Measurements from ENCODE around the gene PATE2. TPM values are rescaled to one million over a fixed set of nuclear protein-coding genes. Genes with fewer than 3 reads are reported as not detected.

The PATE2 gene
- total and polyA plus RNA-seq, 5 experiments from 2014 or later: not detected

DNA sequence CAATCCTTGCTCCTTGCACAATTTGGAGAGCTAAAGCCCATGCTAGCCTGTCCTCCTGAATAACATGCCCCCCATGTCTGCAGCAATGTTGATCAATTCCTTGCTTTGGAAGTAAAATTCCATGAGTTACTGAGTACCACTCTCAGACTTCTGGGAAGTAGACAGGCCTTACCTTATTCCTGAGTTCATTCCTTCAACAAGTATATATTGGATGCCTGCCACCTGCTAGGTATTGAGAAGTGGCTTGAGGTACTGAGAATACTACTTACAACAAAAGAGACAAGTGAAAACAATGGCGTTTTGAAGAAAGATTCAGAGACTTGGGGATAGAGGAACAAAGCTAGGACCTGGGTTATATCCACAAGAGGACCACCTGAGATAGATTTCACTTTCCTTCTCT is 12.4 kb downstream of the PATE2 start:
- DNase-seq (no peak), ATAC-seq (no peak)
- no peak overlapping the region for H3K4me3 Mint-ChIP-seq
- H3K9me3 Mint-ChIP-seq: no peaks in the 10 kb centered on the region
- POLR2A ChIA-PET: no interaction called here
- H3K27ac Mint-ChIP-seq: no peak overlapping the region
- H3K4me1 Mint-ChIP-seq: peaks cover 0 to 31% (median 0%) of the 10 kb centered on the region in 4 donors
- H3K27me3 Mint-ChIP-seq: peaks cover 0 to 34% (median 17%) of the 10 kb centered on the region in 5 donors
- no peaks in the 10 kb centered on the region for H3K36me3 Mint-ChIP-seq

DNA sequence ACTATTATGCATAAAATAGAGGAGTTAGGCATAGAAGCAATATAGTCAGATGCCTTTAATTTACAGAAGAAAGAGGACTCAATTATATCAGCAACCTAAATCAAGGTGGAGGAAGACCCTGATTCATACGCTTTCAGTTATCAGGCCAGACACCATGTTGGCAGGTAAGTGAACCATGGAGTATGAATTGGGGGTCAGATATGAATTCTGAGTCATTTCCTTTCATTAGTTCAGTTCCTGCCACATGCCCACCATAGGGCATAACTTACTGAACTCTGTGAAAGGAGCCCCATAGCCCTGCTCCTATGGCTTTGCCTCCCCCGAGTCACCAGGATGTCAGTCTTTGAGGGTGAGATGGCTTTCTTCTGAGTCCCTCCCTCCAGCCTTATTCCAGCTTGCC is 15.1 kb downstream of the PATE2 start:
- POLR2A ChIA-PET: no interaction called here
- Mint-ChIP-seq H3K4me3 (no peak overlapping the region), H3K36me3 (peaks cover 0 to 4% (median 0%) of the 10 kb centered on the region in 3 donors), H3K27me3 (peaks cover 0 to 38% (median 15%) of the 10 kb centered on the region in 5 donors), H3K9me3 (peaks cover 0 to 16% (median 7%) of the 10 kb centered on the region in 9 donors), H3K4me1 (peaks cover 0 to 24% (median under 1%) of the 10 kb centered on the region in 4 donors), H3K27ac (no peak overlapping the region)
- ATAC-seq (no peak), DNase-seq (no peak)

DNA sequence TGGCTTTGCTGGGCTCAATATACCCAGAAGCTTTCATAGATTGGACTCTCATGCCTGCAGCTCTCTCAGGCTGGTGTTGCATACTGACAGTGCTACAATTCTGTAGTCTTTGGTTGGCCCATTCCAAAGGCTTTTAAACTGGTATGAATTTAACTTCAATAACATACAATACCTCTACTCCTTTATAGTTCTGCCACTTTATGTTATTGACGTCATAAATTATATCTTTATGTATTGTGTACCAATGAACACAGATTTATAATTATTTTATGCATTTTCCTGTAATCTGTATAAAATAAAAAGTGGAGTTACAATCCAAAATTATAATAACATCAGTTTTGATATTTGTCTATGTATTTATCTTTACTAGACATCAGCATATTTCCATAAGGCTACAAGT is 16.2 kb downstream of the PATE2 start:
- no peak overlapping the region for H3K4me3 Mint-ChIP-seq
- no peak for ATAC-seq
- peaks cover 0 to 15% (median under 1%) of the 10 kb centered on the region in 4 donors for H3K4me1 Mint-ChIP-seq
- POLR2A ChIA-PET: no interaction called here
- no peak for DNase-seq
- peaks cover 3 to 26% (median 14%) of the 10 kb centered on the region in 9 donors for H3K9me3 Mint-ChIP-seq
- peaks cover 0 to 38% (median 15%) of the 10 kb centered on the region in 5 donors for H3K27me3 Mint-ChIP-seq
- no peak overlapping the region for H3K27ac Mint-ChIP-seq
- H3K36me3 Mint-ChIP-seq: peaks cover 0 to 5% (median 3%) of the 10 kb centered on the region in 3 donors

DNA sequence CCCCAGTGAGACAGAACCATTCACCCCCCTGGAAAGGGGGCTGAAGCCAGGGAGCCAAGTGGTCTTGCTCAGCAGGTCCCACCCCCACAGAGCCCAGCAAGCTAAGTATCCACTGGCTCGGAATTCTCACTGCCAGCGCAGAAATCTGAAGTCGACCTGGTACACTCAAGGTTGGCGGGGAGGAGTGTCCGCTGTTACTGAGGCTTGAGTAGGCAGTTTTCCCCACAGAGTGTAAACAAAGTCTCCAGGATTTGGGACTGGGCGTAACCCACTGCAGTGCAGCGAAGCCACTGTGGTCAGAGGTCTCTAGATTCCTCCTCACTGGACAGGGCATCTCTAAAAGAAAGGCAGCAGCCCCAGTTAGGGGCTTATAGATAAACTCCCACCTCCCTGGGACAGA is 22.6 kb downstream of the PATE2 start:
- H3K27me3 Mint-ChIP-seq: peaks cover 0 to 29% (median 13%) of the 10 kb centered on the region in 5 donors
- no peak for ATAC-seq
- H3K36me3 Mint-ChIP-seq: peaks cover 0 to 11% (median 3%) of the 10 kb centered on the region in 3 donors
- no peak overlapping the region for H3K4me3 Mint-ChIP-seq
- H3K4me1 Mint-ChIP-seq: peaks cover 0 to 2% (median 0%) of the 10 kb centered on the region in 4 donors
- H3K27ac Mint-ChIP-seq: no peak overlapping the region
- DNase-seq: no peak
- peaks cover 7 to 32% (median 16%) of the 10 kb centered on the region in 9 donors for H3K9me3 Mint-ChIP-seq
- POLR2A ChIA-PET: no interaction called here

DNA sequence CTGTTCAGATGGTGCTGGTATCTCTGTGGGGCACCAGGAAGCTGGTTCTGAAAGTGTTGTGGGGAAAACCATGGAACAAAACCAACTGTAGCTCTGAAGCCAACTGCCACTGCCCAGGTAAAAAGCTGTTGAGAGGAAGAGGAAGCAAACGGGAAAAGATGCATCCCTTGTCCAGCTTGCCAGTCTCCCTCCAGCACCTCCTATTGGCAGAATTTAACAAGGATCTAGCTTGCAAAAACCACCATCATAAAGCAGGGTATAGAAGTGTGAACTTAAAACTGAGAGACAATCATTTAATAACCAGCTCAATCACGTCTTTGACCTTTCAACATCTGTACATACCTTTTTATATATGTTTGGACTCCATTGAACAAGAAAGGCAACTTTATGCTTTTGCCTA is 28.0 kb downstream of the PATE2 start:
- H3K4me3 Mint-ChIP-seq: no peak overlapping the region
- H3K27me3 Mint-ChIP-seq: peaks cover 0 to 17% (median 9%) of the 10 kb centered on the region in 5 donors
- no peak overlapping the region for H3K27ac Mint-ChIP-seq
- no peaks in the 10 kb centered on the region for H3K4me1 Mint-ChIP-seq
- no peaks in the 10 kb centered on the region for H3K36me3 Mint-ChIP-seq
- POLR2A ChIA-PET: no interaction called here
- ATAC-seq (no peak), DNase-seq (no peak)
- no peaks in the 10 kb centered on the region for H3K9me3 Mint-ChIP-seq

DNA sequence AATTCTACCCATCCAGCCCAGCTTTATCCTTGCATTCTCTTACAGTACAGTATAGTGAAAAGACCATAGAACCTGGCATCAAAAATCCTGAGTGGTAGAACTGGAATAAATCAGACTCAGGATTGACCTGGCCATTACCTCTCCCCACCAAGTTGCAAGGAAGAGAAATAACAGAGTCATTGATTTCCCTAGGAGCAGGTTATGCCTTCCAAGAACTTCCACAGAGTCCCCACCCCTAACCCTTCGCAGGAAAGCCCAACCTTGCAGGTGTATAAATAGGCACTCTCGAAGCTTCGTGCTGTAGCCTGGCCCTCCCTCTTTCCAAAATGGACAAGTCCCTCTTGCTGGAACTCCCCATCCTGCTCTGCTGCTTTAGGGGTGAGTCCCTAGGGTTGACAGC is 32.6 kb downstream of the PATE2 start, which contains the start of gene PATE1:
PATE1 (plus strand) TSS at position 301 of the 400 bp plus-strand sequence; CDS start at position 327, 26 bp downstream.
- POLR2A ChIA-PET: no interaction called here
- H3K9me3 Mint-ChIP-seq: no peaks in the 10 kb centered on the region
- ATAC-seq (no peak), DNase-seq (no peak)
- H3K27me3 Mint-ChIP-seq: peaks cover 0 to 16% (median 11%) of the 10 kb centered on the region in 5 donors
- H3K27ac Mint-ChIP-seq: no peak within 1 kb of the TSS
- no peaks in the 10 kb centered on the region for H3K4me1 Mint-ChIP-seq
- no peaks in the 10 kb centered on the region for H3K36me3 Mint-ChIP-seq
- no peak within 1 kb of the TSS for H3K4me3 Mint-ChIP-seq

DNA sequence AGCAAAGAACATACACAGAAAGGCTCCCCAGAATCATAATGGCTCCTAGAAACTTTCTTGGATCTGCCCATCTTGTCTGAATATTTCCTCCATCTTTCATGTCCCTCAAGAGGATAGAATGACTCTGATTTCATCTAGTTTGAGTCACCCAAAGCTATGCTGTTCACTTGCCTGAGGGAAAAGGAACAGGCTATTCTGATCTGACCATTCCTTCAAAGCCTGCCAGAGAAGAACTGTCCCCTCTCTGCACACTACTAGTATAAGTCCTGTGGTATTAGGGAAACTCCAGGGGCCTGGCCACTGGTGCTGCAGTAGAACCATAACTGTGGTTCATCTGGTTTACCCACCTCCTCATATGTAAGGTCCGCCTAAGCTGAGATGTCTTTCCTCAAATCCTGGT is 34.9 kb downstream of the PATE2 start:
- Mint-ChIP-seq H3K9me3 (peaks cover 0 to 4% (median 0%) of the 10 kb centered on the region in 9 donors), H3K4me3 (no peak overlapping the region), H3K27me3 (peaks cover 0 to 16% (median 5%) of the 10 kb centered on the region in 5 donors), H3K4me1 (no peaks in the 10 kb centered on the region), H3K36me3 (no peaks in the 10 kb centered on the region), H3K27ac (no peak overlapping the region)
- ATAC-seq (no peak), DNase-seq (no peak)
- POLR2A ChIA-PET: no interaction called here

DNA sequence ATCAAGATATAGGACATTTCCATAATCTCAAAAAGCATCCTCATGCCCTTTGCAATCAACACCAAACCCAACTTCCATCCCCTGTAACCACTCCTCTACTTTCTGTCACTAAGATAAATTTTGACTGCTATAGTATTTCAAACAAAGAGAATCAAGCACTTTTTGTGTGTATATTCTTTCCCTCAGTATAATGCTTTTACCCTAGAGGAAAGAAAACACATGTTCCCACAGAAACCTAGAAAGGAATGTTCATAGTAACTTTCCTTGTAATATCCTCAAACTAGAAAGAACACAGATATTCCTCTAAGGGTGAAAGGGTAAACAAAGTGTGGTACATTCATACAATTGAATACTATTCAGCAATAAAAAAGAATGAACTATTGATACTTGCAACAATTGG is 38.0 kb downstream of the PATE2 start:
- Mint-ChIP-seq H3K27ac (no peak overlapping the region), H3K4me1 (no peaks in the 10 kb centered on the region), H3K9me3 (peaks cover 0 to 23% (median 10%) of the 10 kb centered on the region in 9 donors), H3K27me3 (peaks cover 0 to 12% (median 7%) of the 10 kb centered on the region in 5 donors), H3K4me3 (no peak overlapping the region), H3K36me3 (peaks cover 0 to 8% (median 0%) of the 10 kb centered on the region in 3 donors)
- ATAC-seq (no peak), DNase-seq (no peak)
- POLR2A ChIA-PET: no interaction called here

DNA sequence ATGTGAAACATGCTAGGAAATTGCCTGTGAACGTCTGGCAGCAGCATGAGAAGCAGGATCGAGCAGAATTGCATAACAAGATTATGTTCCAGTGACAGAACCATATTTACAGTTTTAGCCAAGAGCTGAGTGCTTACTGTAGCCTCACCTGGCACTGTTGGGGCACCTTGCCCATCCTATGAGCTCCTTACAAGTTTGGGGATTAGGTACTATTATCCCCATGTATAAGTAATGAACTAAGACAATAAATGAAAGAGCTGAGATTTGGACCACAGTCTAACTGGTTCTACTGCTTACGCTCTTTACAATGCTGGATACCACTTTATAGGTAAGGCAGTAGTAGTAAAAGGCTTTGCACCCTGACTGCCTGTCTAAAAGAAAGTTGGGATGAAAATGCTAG is 49.7 kb downstream of the PATE2 start:
- H3K4me3 Mint-ChIP-seq: no peak overlapping the region

More for the DNA sequence above, 49.7 kb downstream of the PATE2 start:
- Mint-ChIP-seq H3K9me3 (peaks cover 0 to 1% (median 0%) of the 10 kb centered on the region in 9 donors), H3K36me3 (peaks cover 0 to 2% (median 0%) of the 10 kb centered on the region in 3 donors), H3K27me3 (peaks cover 10 to 21% (median 16%) of the 10 kb centered on the region in 5 donors), H3K4me1 (no peaks in the 10 kb centered on the region), H3K27ac (no peak overlapping the region)
- POLR2A ChIA-PET: no interaction called here
- no peak for ATAC-seq
- DNase-seq: no peak

Other genes with a start within 250 kb of the PATE2 start
- gene EI24, start 209.4 kb downstream of the PATE2 start, total RNA-seq: 10 to 100 TPM; 34.6 to 39.4 TPM
- 10 to 100 TPM; 56.0 to 84.4 (median 74.0) TPM for gene EI24, start 209.4 kb downstream of the PATE2 start, polyA plus RNA-seq
- gene STT3A, start 186.0 kb downstream of the PATE2 start, total RNA-seq: 10 to 100 TPM; 57.0 to 64.5 TPM
- gene STT3A, start 186.0 kb downstream of the PATE2 start, polyA plus RNA-seq: 10 to 100 TPM; 36.8 to 53.4 (median 40.1) TPM
- gene CHEK1, start 153.7 kb downstream of the PATE2 start, total RNA-seq: 1 to 10 TPM; 2.0 to 2.1 TPM
- gene CHEK1, start 153.7 kb downstream of the PATE2 start, polyA plus RNA-seq: 1 to 10 TPM; 1.0 to 2.1 (median 1.3) TPM
- not detected for gene ACRV1, start 98.0 kb downstream of the PATE2 start, total RNA-seq
- not detected for gene ACRV1, start 98.0 kb downstream of the PATE2 start, polyA plus RNA-seq
- not detected for gene PATE1, start 32.5 kb downstream of the PATE2 start, total RNA-seq
- gene PATE1, start 32.5 kb downstream of the PATE2 start, polyA plus RNA-seq: not detected
- gene PATE3, start 9.3 kb upstream of the PATE2 start, total RNA-seq: not detected
- not detected for gene PATE3, start 9.3 kb upstream of the PATE2 start, polyA plus RNA-seq
- not detected for gene PATE4, start 54.5 kb upstream of the PATE2 start, total RNA-seq
- not detected for gene PATE4, start 54.5 kb upstream of the PATE2 start, polyA plus RNA-seq
- gene HYLS1, start 108.8 kb upstream of the PATE2 start, total RNA-seq: 1 to 10 TPM; 4.8 to 5.1 TPM
- gene HYLS1, start 108.8 kb upstream of the PATE2 start, polyA plus RNA-seq: 1 to 10 TPM; 4.1 to 7.5 (median 4.4) TPM
- 1 to 10 TPM; 8.2 to 8.4 TPM for gene PUS3, start 124.4 kb upstream of the PATE2 start, total RNA-seq
- gene PUS3, start 124.4 kb upstream of the PATE2 start, polyA plus RNA-seq: 10 to 100 TPM in 1 of 3 donors, 1 to 10 TPM in 2; 9.5 to 16.7 (median 9.8) TPM
- under 1 TPM in 1 of 2 experiments, not detected in 1; 0.52 TPM for gene DDX25, start 125.7 kb upstream of the PATE2 start, total RNA-seq
- gene DDX25, start 125.7 kb upstream of the PATE2 start, polyA plus RNA-seq: under 1 TPM in 1 of 3 donors, not detected in 2; 0.89 TPM
- gene VSIG10L2, start 167.2 kb upstream of the PATE2 start, total RNA-seq: not detected
- not detected for gene VSIG10L2, start 167.2 kb upstream of the PATE2 start, polyA plus RNA-seq

All from naive thymus-derived CD8-positive, alpha-beta T cell (primary cell).